GM23248 (cell line): ENCODE data around the gene FAM193B. TPM values are rescaled to one million over a fixed set of nuclear protein-coding genes. Genes with fewer than 3 reads are reported as not detected.

Source experiments
- DNase-seq: peaks from one replicate; pipeline ENCODE4 v3.0.0-alpha.2; 2015
- H2AFZ ChIP-seq: fragments of 200-600 bp; sonication (generic); 2 replicates; pipeline ENCODE4 v1.6.1; 2016; ENCODE audit warnings: antibody characterized with exemption
- H3F3A ChIP-seq: fragments of 200-600 bp; sonication (generic); 2 replicates; pipeline ENCODE4 v1.6.1; 2016; ENCODE audit warnings: mild to moderate bottlenecking, antibody characterized with exemption, mixed run types; ENCODE audit not compliant: insufficient read depth
- H3K27ac ChIP-seq: fragments of 200-600 bp; sonication (generic); 2 replicates; pipeline ENCODE4 v1.5.1; 2016; ENCODE audit warnings: mild to moderate bottlenecking
- H3K27me3 ChIP-seq: fragments of 200-600 bp; sonication (generic); replicated peaks from 2 replicates; pipeline ENCODE4 v1.6.1; 2016; ENCODE audit warnings: mild to moderate bottlenecking; ENCODE audit not compliant: insufficient read depth
- H3K36me3 ChIP-seq: fragments of 200-600 bp; sonication (generic); 2 replicates; pipeline ENCODE4 v1.6.1; 2016; ENCODE audit warnings: low read depth, mild to moderate bottlenecking
- H3K4me1 ChIP-seq: fragments of 200-600 bp; sonication (generic); 2 replicates; pipeline ENCODE4 v1.6.1; 2016; ENCODE audit warnings: mild to moderate bottlenecking; ENCODE audit not compliant: insufficient read depth
- H3K4me2 ChIP-seq: fragments of 200-600 bp; sonication (generic); one replicate; pipeline ENCODE4 v1.6.1; 2016; ENCODE audit warnings: mild to moderate bottlenecking; ENCODE audit not compliant: unreplicated experiment
- H3K4me3 ChIP-seq: fragments of 200-600 bp; sonication (generic); 2 replicates; pipeline ENCODE4 v1.5.1; 2016; ENCODE audit warnings: mild to moderate bottlenecking
- H3K79me2 ChIP-seq: fragments of 200-600 bp; sonication (generic); 2 replicates; pipeline ENCODE4 v1.6.1; 2016; ENCODE audit warnings: mild to moderate bottlenecking; ENCODE audit not compliant: insufficient read depth
- H3K9ac ChIP-seq: fragments of 200-600 bp; sonication (generic); 2 replicates; pipeline ENCODE4 v1.6.1; 2016; ENCODE audit warnings: mild to moderate bottlenecking
- H3K9me2 ChIP-seq: fragments of 200-600 bp; sonication (generic); 2 replicates; pipeline ENCODE4 v1.6.1; 2016; ENCODE audit warnings: mixed run types, mild to moderate bottlenecking, moderate library complexity; ENCODE audit not compliant: insufficient read depth
- H3K9me3 ChIP-seq: fragments of 200-600 bp; sonication (generic); one replicate; pipeline ENCODE4 v1.6.1; 2017; ENCODE audit warnings: low read depth
- H4K20me1 ChIP-seq: fragments of 200-600 bp; sonication (generic); 2 replicates; pipeline ENCODE4 v1.6.0; 2016; ENCODE audit not compliant: insufficient read depth
- EZH2 ChIP-seq: fragments of 200-600 bp; sonication (generic); IDR thresholded peaks from 2 replicates; pipeline ENCODE4 v1.6.1; 2018; ENCODE audit warnings: antibody characterized with exemption, mild to moderate bottlenecking; ENCODE audit not compliant: insufficient read depth, poor library complexity, severe bottlenecking
- EZH2phosphoT487 ChIP-seq: fragments of 200-600 bp; sonication (generic); IDR thresholded peaks from 2 replicates; pipeline ENCODE4 v1.6.1; 2018; ENCODE audit warnings: antibody characterized with exemption, moderate library complexity, mild to moderate bottlenecking, low read depth; ENCODE audit not compliant: insufficient read depth
- WGBS, 2 experiments: methylation state at CpG; one replicate each; pipeline ENCODE4 v1.1.6; 2015 to 2017; ENCODE audit warnings: low lambda C conversion rate in 2 of 2, low coverage in 1 of 2; ENCODE audit errors: missing lambda C conversion rate in 2 of 2; 5-methylcytosine and 5-hydroxymethylcytosine counted together
- in situ Hi-C: fragments of 300-500 bp; cut with MboI; formaldehyde crosslinking; loops from 2 replicates; pipeline ENCODE4 v1.15.0; 2020
- polyA plus RNA-seq: library from polyadenylated mRNA; unstranded; fragments of >200 nt; fragmentation: Nextera tagmentation; extraction: Ambion mirVana; gene quantifications from 2 replicates; pipeline ENCODE4 v1.2.1, GENCODE V29; 2016
- total RNA-seq: library from RNA; depleted of rRNA; stranded (reverse); fragments of >200 nt; shearing (Covaris generic); gene quantifications from 2 replicates; pipeline ENCODE4 v1.2.3, GENCODE V29; 2014

Gene FAM193B
- total and polyA plus RNA-seq, 2 experiments from 2014 or later, result 8.0 to 21.9 TPM

DNA sequence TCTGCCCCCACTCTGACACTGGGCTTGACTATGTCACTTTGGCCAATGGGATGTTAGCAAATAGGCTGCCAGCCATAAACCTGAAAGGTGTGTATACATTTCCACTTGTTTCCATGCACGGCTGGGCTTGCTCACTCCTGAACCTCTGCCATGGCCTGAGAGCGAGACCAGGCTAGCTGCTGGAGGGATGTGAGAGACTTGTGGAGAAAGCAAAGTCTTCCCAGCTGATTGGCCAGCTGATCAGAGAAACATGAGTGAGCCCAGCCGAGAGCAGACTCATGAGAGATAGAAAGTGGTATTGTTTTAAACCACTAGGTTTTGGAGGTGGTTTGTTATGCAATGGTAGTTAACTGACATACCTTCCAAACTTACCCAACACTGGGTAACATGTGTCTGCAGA, 13.9 kb downstream of the FAM193B start:
- no peak overlapping the region for H2AFZ ChIP-seq
- TF ChIP-seq EZH2 (no peak), EZH2phosphoT487 (no peak)
- H3K79me2 ChIP-seq, result peaks cover 77% of the 10 kb centered on the region
- H3K9ac ChIP-seq, result no peak overlapping the region
- peaks cover 57% of the 10 kb centered on the region for H3K4me1 ChIP-seq
- peaks cover 55% of the 10 kb centered on the region for H3F3A ChIP-seq
- H3K4me2 ChIP-seq, result no peak overlapping the region
- WGBS, 2 experiments, result 90 to 92% methylated on average over 3 of the region's 3 CpGs
- peaks cover 3% of the 10 kb centered on the region; the same call in 1 of the 2 replicates for H3K9me2 ChIP-seq
- DNase-seq, result no peak
- H3K9me3 ChIP-seq, result no peaks in the 10 kb centered on the region
- in situ Hi-C loops, result no loop called here
- H3K27ac ChIP-seq, result 0 out of 2 replicates have a peak overlapping the region, but pooled peaks have one; percentile 90
- H4K20me1 ChIP-seq, result no peaks in the 10 kb centered on the region
- H3K4me3 ChIP-seq, result no peak overlapping the region
- H3K27me3 ChIP-seq, result no peaks in the 10 kb centered on the region
- H3K36me3 ChIP-seq, result 0 out of 2 replicates have a peak, but pooled peaks cover 2% of the 10 kb centered on the region

DNA sequence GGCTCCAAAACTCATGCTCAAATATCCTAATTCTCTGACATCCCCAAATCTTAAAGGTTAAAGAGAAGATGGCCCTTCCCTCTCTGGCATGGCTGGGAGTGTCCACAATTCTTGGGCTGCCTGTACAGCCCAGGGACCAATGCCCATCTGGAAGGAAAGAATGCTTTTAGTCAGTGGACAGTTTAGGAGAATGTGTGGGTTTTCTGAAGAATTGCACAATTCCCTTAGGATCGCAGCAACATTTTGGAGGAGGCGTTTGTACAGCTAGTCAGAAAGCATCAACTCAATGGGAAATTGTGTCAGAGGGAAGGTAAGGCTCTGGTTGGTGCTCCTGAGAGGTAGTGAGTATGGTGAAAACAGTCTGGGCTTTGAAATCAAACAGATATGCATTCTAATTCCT, 15.0 kb downstream of the FAM193B start:
- in situ Hi-C loops, result no loop called here
- Histone ChIP-seq H3K79me2 (peaks cover 80% of the 10 kb centered on the region), H3K27me3 (no peaks in the 10 kb centered on the region), H3K9me2 (peaks cover 1% of the 10 kb centered on the region; the same call in 1 of the 2 replicates), H3K9ac (peak overlapping the region; percentile 64), H3K36me3 (peaks cover 12% of the 10 kb centered on the region), H3K4me1 (peaks cover 47% of the 10 kb centered on the region), H3K27ac (peak overlapping the region; percentile 90), H3F3A (peaks cover 54% of the 10 kb centered on the region), H4K20me1 (no peaks in the 10 kb centered on the region), H3K9me3 (no peaks in the 10 kb centered on the region), H2AFZ (no peak overlapping the region), H3K4me2 (peak overlapping the region; percentile 61), H3K4me3 (no peak overlapping the region)
- DNase-seq, result peak; percentile 96
- TF ChIP-seq EZH2phosphoT487 (no peak), EZH2 (no peak)
- WGBS, 2 experiments, result 0% methylated on average over 2 of the region's 2 CpGs

DNA sequence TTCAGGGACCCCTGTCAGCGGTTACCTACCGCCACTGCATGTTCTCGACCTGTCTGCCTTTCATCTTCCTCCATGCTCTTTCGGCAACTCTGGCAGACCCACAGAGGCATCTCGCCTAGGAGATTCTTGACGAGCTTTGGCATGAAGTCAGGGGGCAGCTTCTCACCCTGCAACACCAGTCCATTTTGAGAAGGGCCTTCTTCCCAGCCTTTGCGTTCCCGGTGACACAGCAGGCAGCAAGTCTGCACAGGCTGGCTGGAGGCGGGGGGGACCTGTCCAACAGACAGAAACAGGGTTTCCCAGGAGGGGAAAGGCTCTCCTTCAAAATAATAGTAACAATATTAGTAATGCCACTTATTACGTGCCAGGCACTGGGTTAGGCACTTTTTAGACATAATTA, 15.5 kb downstream of the FAM193B start:
- no peaks in the 10 kb centered on the region for H4K20me1 ChIP-seq
- WGBS, 2 experiments, result 95 to 99% methylated on average over 10 of the region's 10 CpGs
- TF ChIP-seq EZH2phosphoT487 (no peak), EZH2 (no peak)
- H3K79me2 ChIP-seq, result peaks cover 80% of the 10 kb centered on the region
- in situ Hi-C loops, result no loop called here
- peak; percentile 26 for DNase-seq
- H3K4me3 ChIP-seq, result no peak overlapping the region
- no peaks in the 10 kb centered on the region for H3K9me3 ChIP-seq
- H3K9me2 ChIP-seq, result no peaks in the 10 kb centered on the region
- H3K27ac ChIP-seq, result peak overlapping the region; percentile 90
- H3K9ac ChIP-seq, result peak overlapping the region; percentile 54
- peaks cover 52% of the 10 kb centered on the region for H3F3A ChIP-seq
- H2AFZ ChIP-seq, result no peak overlapping the region
- H3K4me2 ChIP-seq, result peak overlapping the region; percentile 61
- peaks cover 13% of the 10 kb centered on the region for H3K36me3 ChIP-seq
- no peaks in the 10 kb centered on the region for H3K27me3 ChIP-seq
- H3K4me1 ChIP-seq, result peaks cover 42% of the 10 kb centered on the region

DNA sequence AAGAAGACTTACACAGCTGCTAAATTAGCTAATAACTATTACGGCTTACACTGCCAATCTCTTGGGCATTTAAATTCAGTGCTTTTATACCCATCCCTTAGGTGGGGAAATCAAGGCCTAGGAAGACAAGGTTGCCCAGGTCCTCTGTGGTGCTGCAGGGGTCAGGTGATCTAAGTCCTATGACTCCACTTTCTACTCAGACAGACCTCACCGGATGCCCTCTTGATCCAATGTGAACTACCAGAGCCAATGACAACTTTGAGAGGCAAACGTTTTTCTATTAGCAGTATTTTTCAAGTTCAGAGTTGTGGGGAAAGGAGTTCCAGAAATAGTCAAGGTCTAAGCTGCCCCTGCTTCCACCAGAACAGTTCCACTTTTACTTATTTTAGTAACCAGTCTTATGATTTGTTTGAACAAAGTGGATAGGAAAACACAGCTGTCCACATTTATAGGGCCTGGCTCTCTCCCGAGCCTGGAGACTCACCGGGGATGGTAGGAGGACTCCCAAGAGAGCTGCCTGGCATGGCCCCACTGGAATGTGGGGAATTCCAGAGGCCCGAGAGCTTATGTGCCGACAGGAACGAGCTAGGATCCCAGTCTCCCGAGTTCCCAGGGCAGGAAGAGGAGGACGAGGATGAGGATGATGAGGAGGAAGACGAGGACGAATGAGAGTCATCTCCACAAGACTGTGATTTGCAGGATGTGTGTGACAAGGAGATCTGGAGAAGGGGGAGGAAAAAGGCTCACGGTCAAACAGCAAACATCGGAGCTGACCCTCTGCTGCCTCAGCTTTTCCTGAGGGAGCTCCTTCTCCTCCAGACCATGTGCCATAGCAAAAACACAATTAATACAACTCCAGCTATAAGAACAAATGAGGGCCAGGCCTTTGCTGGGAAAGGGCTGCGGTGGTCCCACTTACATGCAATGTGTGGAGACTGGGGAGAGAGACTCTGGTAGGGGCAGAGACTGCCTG, 16.7 kb downstream of the FAM193B start:
- peak overlapping the region; percentile 90 for H3K27ac ChIP-seq
- peaks cover 18% of the 10 kb centered on the region for H3K36me3 ChIP-seq
- H3K4me3 ChIP-seq, result peak overlapping the region; percentile 27
- WGBS, 2 experiments, result 16 to 18% methylated on average over 15 of the region's 15 CpGs
- H3K9ac ChIP-seq, result peak overlapping the region; percentile 54
- peaks cover 38% of the 10 kb centered on the region for H3K4me1 ChIP-seq
- no peak overlapping the region for H2AFZ ChIP-seq
- peaks cover 80% of the 10 kb centered on the region for H3K79me2 ChIP-seq
- peak overlapping the region; percentile 64 for H3K4me2 ChIP-seq
- in situ Hi-C loops, result no loop called here
- DNase-seq, result peak; percentile 93
- H4K20me1 ChIP-seq, result no peaks in the 10 kb centered on the region
- no peaks in the 10 kb centered on the region for H3K27me3 ChIP-seq
- TF ChIP-seq EZH2phosphoT487 (no peak), EZH2 (no peak)
- no peaks in the 10 kb centered on the region for H3K9me3 ChIP-seq
- peaks cover 52% of the 10 kb centered on the region for H3F3A ChIP-seq
- H3K9me2 ChIP-seq, result no peaks in the 10 kb centered on the region
